HL-60 (cell line): ENCODE results near the gene KCNAB1.

Experiments used
- POLR2AphosphoS5 ChIP-seq: IDR thresholded peaks from 2 replicates; pipeline ENCODE4 v1.6.1; 2012; ENCODE audit warnings: low read depth
- TF ChIP-seq, protein P1 (sequence below): IDR thresholded peaks from one replicate; pipeline ENCODE4 v1.5.1; 2011; ENCODE audit warnings: low read length, control low read depth, inconsistent platforms; ENCODE audit not compliant: insufficient read depth
- TF ChIP-seq, protein P2 (sequence below): IDR thresholded peaks from 2 replicates; pipeline ENCODE4 v1.6.1; 2012; ENCODE audit warnings: low read depth; ENCODE audit not compliant: insufficient replicate concordance

DNA sequence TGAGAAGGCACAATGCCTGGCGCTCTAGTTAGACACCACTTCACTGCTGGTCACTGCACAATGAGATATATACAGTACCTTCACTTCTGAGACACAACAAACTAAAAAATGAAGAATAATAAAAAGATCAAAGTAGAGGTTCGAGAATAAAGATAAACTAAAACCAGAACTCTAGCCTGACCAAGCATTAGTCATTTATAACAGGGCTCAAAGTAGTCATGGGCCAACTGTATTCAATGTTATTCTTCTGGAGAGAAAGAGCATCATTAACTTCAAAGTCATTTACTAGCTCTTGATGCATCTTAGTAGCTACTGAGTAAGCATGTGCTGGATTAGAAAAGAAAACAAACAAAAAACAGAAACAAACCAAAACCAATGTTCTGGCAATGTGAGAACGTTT lies 289.3 kb downstream of the KCNAB1 start:
- TF ChIP-seq, protein P1, sequence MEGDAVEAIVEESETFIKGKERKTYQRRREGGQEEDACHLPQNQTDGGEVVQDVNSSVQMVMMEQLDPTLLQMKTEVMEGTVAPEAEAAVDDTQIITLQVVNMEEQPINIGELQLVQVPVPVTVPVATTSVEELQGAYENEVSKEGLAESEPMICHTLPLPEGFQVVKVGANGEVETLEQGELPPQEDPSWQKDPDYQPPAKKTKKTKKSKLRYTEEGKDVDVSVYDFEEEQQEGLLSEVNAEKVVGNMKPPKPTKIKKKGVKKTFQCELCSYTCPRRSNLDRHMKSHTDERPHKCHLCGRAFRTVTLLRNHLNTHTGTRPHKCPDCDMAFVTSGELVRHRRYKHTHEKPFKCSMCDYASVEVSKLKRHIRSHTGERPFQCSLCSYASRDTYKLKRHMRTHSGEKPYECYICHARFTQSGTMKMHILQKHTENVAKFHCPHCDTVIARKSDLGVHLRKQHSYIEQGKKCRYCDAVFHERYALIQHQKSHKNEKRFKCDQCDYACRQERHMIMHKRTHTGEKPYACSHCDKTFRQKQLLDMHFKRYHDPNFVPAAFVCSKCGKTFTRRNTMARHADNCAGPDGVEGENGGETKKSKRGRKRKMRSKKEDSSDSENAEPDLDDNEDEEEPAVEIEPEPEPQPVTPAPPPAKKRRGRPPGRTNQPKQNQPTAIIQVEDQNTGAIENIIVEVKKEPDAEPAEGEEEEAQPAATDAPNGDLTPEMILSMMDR, result no peak
- no peak for TF ChIP-seq POLR2AphosphoS5
- TF ChIP-seq, protein P2, sequence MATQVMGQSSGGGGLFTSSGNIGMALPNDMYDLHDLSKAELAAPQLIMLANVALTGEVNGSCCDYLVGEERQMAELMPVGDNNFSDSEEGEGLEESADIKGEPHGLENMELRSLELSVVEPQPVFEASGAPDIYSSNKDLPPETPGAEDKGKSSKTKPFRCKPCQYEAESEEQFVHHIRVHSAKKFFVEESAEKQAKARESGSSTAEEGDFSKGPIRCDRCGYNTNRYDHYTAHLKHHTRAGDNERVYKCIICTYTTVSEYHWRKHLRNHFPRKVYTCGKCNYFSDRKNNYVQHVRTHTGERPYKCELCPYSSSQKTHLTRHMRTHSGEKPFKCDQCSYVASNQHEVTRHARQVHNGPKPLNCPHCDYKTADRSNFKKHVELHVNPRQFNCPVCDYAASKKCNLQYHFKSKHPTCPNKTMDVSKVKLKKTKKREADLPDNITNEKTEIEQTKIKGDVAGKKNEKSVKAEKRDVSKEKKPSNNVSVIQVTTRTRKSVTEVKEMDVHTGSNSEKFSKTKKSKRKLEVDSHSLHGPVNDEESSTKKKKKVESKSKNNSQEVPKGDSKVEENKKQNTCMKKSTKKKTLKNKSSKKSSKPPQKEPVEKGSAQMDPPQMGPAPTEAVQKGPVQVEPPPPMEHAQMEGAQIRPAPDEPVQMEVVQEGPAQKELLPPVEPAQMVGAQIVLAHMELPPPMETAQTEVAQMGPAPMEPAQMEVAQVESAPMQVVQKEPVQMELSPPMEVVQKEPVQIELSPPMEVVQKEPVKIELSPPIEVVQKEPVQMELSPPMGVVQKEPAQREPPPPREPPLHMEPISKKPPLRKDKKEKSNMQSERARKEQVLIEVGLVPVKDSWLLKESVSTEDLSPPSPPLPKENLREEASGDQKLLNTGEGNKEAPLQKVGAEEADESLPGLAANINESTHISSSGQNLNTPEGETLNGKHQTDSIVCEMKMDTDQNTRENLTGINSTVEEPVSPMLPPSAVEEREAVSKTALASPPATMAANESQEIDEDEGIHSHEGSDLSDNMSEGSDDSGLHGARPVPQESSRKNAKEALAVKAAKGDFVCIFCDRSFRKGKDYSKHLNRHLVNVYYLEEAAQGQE, result no peak
